MM.1S (cell line): ENCODE data around the gene COMT.
A peak's percentile ranks its signal among the peaks of the same experiment; 100 is the strongest.

ENCODE experiments used
- EZH2 ChIP-seq: fragments of 300-600 bp; sonication (generic); optimal IDR thresholded peaks from 2 replicates; pipeline ENCODE3; 2017; ENCODE audit warnings: low read depth, mild to moderate bottlenecking, antibody characterized with exemption, low read length, mixed read lengths
- TF ChIP-seq, protein P1 (sequence below): fragments of 300-600 bp; sonication (generic); IDR thresholded peaks from 2 replicates; pipeline ENCODE4 v1.5.1; 2016; ENCODE audit warnings: antibody characterized with exemption, low read length, mixed read lengths

DNA sequence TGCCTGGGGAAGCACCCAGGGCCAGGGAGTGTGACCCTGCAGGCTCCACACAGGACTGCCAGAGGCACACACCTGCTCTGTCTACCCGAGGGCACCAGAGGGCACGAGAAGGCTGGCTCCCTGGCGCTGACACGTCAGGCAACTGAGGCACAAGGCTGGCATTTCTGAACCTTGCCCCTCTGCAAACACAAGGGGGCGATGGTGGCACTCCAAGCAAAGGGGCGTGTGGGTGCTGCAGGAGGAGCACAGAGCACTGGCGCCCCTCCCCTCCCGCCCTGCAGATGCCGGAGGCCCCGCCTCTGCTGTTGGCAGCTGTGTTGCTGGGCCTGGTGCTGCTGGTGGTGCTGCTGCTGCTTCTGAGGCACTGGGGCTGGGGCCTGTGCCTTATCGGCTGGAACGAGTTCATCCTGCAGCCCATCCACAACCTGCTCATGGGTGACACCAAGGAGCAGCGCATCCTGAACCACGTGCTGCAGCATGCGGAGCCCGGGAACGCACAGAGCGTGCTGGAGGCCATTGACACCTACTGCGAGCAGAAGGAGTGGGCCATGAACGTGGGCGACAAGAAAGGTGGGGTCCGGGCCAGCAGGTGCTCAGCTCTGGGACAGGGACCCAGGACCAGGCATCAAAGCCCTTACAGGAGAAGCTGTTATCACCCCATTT is 20.8 kb downstream of the COMT start:
- TF ChIP-seq EZH2: no peak
- TF ChIP-seq, protein P1, sequence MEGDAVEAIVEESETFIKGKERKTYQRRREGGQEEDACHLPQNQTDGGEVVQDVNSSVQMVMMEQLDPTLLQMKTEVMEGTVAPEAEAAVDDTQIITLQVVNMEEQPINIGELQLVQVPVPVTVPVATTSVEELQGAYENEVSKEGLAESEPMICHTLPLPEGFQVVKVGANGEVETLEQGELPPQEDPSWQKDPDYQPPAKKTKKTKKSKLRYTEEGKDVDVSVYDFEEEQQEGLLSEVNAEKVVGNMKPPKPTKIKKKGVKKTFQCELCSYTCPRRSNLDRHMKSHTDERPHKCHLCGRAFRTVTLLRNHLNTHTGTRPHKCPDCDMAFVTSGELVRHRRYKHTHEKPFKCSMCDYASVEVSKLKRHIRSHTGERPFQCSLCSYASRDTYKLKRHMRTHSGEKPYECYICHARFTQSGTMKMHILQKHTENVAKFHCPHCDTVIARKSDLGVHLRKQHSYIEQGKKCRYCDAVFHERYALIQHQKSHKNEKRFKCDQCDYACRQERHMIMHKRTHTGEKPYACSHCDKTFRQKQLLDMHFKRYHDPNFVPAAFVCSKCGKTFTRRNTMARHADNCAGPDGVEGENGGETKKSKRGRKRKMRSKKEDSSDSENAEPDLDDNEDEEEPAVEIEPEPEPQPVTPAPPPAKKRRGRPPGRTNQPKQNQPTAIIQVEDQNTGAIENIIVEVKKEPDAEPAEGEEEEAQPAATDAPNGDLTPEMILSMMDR: peak; percentile 68
